Prostate gland (tissue), 2 donors: ENCODE measurements around the gene FAM32A. TPM values are rescaled to one million over a fixed set of nuclear protein-coding genes. Genes with fewer than 3 reads are reported as not detected.

Experiments
- DNase-seq: peaks from one replicate; pipeline ENCODE4 v3.0.0-alpha.2; 2019; ENCODE audit warnings: low spot score
- H3K27ac ChIP-seq, 2 donors: fragments of 200-600 bp; sonication (generic); 2 replicates each; pipeline ENCODE4 v1.5.1; 2017 to 2019
- H3K27me3 ChIP-seq: fragments of 200-600 bp; sonication (generic); replicated peaks from 2 replicates; pipeline ENCODE4 v1.5.1; 2019; ENCODE audit not compliant: insufficient read depth
- H3K36me3 ChIP-seq, 2 donors: fragments of 200-600 bp; sonication (generic); 1 replicate in 1 of 2; 2 replicates in 1 of 2; pipeline versions ENCODE4 v1.5.1 to v1.8.1; 2017 to 2019
- H3K4me1 ChIP-seq: fragments of 200-600 bp; sonication (generic); replicated peaks from 2 replicates; pipeline ENCODE4 v1.5.1; 2019
- H3K4me3 ChIP-seq, 2 donors: fragments of 200-600 bp; sonication (generic); 2 replicates each; pipeline ENCODE4 v1.5.1; 2017 to 2019
- H3K9me3 ChIP-seq: fragments of 200-600 bp; sonication (generic); 2 replicates; pipeline ENCODE4 v1.5.1; 2017
- POLR2A ChIP-seq: fragments of 450-650 bp; IDR thresholded peaks from one replicate; pipeline ENCODE4 v1.6.1; 2016; ENCODE audit warnings: antibody characterized with exemption, mild to moderate bottlenecking
- POLR2AphosphoS5 ChIP-seq: sonication (generic); formaldehyde crosslinking; IDR thresholded peaks from one replicate; pipeline ENCODE4 v1.6.1; 2017; ENCODE audit warnings: antibody characterized with exemption
- WGBS: methylation state at CpG from one replicate; pipeline ENCODE4 v1.1.5; 2018; 5-methylcytosine and 5-hydroxymethylcytosine counted together
- intact Hi-C: fragments of 100-400 bp; cut with DNase I; formaldehyde crosslinking; loops from one replicate; pipeline ENCODE4 v1.14.2; 2022
- total RNA-seq, 2 donors: library from RNA; depleted of rRNA; stranded (reverse); fragments of >200 nt; gene quantifications; one replicate each; pipeline ENCODE4 v1.1.0, GENCODE V29; 2016
- TF ChIP-seq, protein P1 (sequence below), 4 experiments: fragments of 200-600 bp in 2 of 4; fragments of 450-650 bp in 2 of 4; sonication (generic) in 2 of 4; IDR thresholded peaks; 1 replicate in 3 of 4; 2 replicates in 1 of 4; pipeline ENCODE4 v1.5.1; 2016 to 2019; ENCODE audit warnings: antibody characterized with exemption in 4 of 4, mild to moderate bottlenecking in 2 of 4, moderate library complexity in 2 of 4

FAM32A gene
- total RNA-seq, 2 donors from 2014 or later, result 98.1 to 103 TPM

DNA sequence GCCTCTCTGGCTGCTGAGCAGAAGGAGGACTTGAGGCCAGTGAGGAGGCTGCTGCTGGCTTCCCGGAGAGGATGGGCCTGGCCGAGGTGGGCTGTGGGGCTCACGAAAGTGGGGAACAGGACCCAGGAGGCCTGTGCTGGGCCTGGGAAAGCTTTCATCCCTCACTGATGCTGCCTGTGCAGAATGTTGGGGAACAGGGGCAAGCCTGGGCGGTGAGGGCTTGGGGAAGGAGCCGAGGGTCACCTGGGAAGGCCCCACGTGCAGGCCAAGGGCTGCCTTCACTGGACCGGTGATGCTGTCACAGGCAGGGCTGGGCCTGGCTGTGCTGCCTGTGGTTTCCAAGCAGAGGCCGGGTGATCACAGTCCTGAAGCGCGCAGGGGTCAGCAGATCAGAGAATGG, 21.9 kb downstream of the FAM32A start:
- Histone ChIP-seq H3K27ac (no peak overlapping the region), H3K9me3 (no peaks in the 10 kb centered on the region), H3K27me3 (no peaks in the 10 kb centered on the region), H3K4me1 (peaks cover 5% of the 10 kb centered on the region), H3K36me3 (peaks cover 0 to 6% of the 10 kb centered on the region in 2 donors), H3K4me3 (no peak overlapping the region)
- intact Hi-C loops, result no loop called here
- WGBS, result 87% methylated on average over 10 of the region's 10 CpGs
- TF ChIP-seq POLR2A (no peak), POLR2AphosphoS5 (no peak)
- TF ChIP-seq, protein P1, sequence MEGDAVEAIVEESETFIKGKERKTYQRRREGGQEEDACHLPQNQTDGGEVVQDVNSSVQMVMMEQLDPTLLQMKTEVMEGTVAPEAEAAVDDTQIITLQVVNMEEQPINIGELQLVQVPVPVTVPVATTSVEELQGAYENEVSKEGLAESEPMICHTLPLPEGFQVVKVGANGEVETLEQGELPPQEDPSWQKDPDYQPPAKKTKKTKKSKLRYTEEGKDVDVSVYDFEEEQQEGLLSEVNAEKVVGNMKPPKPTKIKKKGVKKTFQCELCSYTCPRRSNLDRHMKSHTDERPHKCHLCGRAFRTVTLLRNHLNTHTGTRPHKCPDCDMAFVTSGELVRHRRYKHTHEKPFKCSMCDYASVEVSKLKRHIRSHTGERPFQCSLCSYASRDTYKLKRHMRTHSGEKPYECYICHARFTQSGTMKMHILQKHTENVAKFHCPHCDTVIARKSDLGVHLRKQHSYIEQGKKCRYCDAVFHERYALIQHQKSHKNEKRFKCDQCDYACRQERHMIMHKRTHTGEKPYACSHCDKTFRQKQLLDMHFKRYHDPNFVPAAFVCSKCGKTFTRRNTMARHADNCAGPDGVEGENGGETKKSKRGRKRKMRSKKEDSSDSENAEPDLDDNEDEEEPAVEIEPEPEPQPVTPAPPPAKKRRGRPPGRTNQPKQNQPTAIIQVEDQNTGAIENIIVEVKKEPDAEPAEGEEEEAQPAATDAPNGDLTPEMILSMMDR (IDR thresholded peaks at IDR 0.05), result no peak
- DNase-seq, result no peak

GRCh38 chr19:16207490-16208025, 22.3 kb downstream of the FAM32A start:
- H3K4me1 ChIP-seq, result peaks cover under 1% of the 10 kb centered on the region
- no peaks in the 10 kb centered on the region for H3K9me3 ChIP-seq
- intact Hi-C loops, result no loop called here
- H3K27ac ChIP-seq, result no peak overlapping the region
- H3K27me3 ChIP-seq, result no peaks in the 10 kb centered on the region
- no peak for DNase-seq
- peaks cover 0 to 6% of the 10 kb centered on the region in 2 donors for H3K36me3 ChIP-seq
- 96% methylated on average over 12 of the region's 12 CpGs for WGBS
- no peak for TF ChIP-seq POLR2AphosphoS5
- TF ChIP-seq, protein P1 (IDR thresholded peaks at IDR 0.05), result no peak
- TF ChIP-seq POLR2A, result no peak
- no peak overlapping the region for H3K4me3 ChIP-seq

DNA sequence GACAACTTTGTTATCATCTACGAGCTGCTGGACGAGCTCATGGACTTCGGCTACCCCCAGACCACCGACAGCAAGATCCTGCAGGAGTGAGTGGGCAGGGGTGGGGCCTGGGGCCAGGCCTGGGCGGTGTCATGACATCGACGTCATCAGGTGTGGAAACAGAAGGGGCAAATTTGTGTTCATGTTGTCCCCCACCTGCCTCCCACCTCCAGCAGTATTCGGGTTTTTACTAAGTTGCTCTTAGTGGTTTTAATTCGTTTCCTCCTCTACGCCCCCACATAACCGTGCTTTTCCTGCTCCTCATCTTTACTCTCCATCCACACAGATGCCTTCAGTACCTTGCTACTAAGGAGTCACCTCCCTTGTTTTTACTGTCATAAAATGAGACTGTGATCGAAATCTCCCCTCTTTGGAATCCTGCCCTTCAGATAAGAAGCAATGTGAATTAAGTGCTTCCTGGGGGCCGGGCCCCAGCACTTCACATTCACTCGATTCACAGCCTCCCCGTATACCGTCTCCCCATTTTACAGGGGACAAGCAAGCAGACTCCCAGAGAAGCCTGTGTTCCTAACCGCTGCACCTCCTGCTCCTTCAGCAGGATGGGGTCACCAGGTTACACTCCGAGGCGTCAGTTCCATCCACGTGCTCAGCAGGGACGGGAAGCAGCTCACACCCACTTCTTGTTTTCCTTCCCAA, 23.0 kb downstream of the FAM32A start:
- no peak for DNase-seq
- WGBS, result 84% methylated on average over 21 of the region's 21 CpGs
- Histone ChIP-seq H3K27me3 (no peaks in the 10 kb centered on the region), H3K36me3 (peaks cover 0 to 6% of the 10 kb centered on the region in 2 donors), H3K9me3 (no peaks in the 10 kb centered on the region), H3K27ac (no peak overlapping the region), H3K4me1 (no peaks in the 10 kb centered on the region), H3K4me3 (no peak overlapping the region)
- intact Hi-C loops, result no loop called here
- no peak for TF ChIP-seq POLR2AphosphoS5
- TF ChIP-seq, protein P1 (IDR thresholded peaks at IDR 0.05), result no peak
- no peak for TF ChIP-seq POLR2A

DNA sequence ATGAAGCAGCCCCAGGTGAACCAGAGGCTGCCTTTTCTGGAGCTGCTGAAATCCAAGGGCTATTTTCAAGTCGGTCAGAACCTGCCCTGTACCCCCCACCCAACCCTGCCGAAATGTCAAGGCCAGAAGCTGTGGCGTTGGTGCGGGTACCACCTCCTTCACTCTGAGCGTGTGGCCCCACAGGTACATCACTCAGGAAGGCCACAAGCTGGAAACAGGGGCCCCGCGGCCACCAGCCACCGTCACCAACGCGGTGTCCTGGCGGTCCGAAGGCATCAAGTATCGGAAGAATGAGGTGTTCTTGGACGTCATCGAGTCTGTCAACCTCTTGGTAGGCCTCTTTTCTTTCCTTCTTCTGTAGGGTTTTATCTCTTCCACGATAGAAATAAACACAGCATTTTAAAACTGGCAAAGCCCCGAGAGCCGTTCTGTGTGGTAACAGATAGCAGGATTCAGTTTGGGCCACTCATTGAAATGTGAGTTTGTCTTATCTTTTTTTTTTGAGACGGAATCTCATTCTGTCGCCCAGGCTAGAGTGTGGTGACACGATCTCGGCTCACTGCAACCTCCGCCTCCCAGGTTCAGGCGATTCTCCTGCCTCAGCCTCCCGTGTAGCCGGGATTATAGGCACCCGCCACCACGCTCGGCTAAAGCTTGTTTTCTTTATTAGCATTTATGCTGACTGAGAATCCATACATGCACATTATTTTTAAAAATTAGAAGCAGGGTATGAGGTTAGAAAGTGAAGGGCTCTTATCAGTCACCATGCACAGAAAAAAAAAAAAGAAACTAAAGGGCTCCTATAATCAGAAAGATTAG, 23.8 kb downstream of the FAM32A start:
- no peaks in the 10 kb centered on the region for H3K9me3 ChIP-seq

More for the DNA sequence above, 23.8 kb downstream of the FAM32A start:
- no peaks in the 10 kb centered on the region for H3K4me1 ChIP-seq
- no peaks in the 10 kb centered on the region for H3K36me3 ChIP-seq
- TF ChIP-seq POLR2A (no peak), POLR2AphosphoS5 (no peak)
- TF ChIP-seq, protein P1 (IDR thresholded peaks at IDR 0.05), result no peak
- H3K27me3 ChIP-seq, result no peaks in the 10 kb centered on the region
- 93% methylated on average over 29 of the region's 29 CpGs for WGBS
- DNase-seq, result no peak
- H3K4me3 ChIP-seq, result no peak overlapping the region
- intact Hi-C loops, result no loop called here
- H3K27ac ChIP-seq, result no peak overlapping the region
